Measurements from ENCODE around the gene TAB2. TPM values are rescaled to one million over a fixed set of nuclear protein-coding genes. Genes with fewer than 3 reads are reported as not detected.
A peak's percentile ranks its signal among the peaks of the same experiment; 100 is the strongest.

TAB2 gene
- polyA plus RNA-seq, 3 donors, result 3.1 to 32.0 (median 6.0) TPM

- intact Hi-C loops (cut with micrococcal nuclease), result no loop called here
- H3K4me1 Mint-ChIP-seq, result peaks cover 4% of the 10 kb centered on the region
These were observed 68.6 kb downstream of the TAB2 start for GRCh38 chr6:149385998-149386646.

More at GRCh38 chr6:149385998-149386646, 68.6 kb downstream of the TAB2 start:
- peaks cover 0 to 2% (median 0%) of the 10 kb centered on the region in 7 donors for H3K9me3 Mint-ChIP-seq
- Histone ChIP-seq H3K9me3 (replicated peaks in 1 of 2; ENCODE audit: control insufficient read depth in 1 of 2, insufficient read depth in 1 of 2, low read length in 2 of 2) (no peaks in the 10 kb centered on the region), H2AFZ (ENCODE audit: insufficient read depth, low read depth, low read length, poor library complexity, severe bottlenecking) (no peak overlapping the region), H3K79me2 (ENCODE audit: insufficient read depth, low read length) (peaks cover 78% of the 10 kb centered on the region), H3K4me1 (ENCODE audit: control insufficient read depth in 1 of 2, insufficient read depth in 2 of 2, low read length in 2 of 2) (no peaks in the 10 kb centered on the region), H3K4me2 (replicated peaks; ENCODE audit: extremely low read depth, low read length, poor library complexity, severe bottlenecking) (no peak overlapping the region), H3K36me3 (replicated peaks in 1 of 2; ENCODE audit: control insufficient read depth in 1 of 2, insufficient read depth in 2 of 2, low read length in 2 of 2) (peaks cover 19 to 78% of the 10 kb centered on the region in 2 donors), H3K27ac (ENCODE audit: low read depth in 1 of 2, low read length in 2 of 2) (no peak overlapping the region), H3K27me3 (ENCODE audit: control insufficient read depth in 2 of 2, insufficient read depth in 2 of 2, low read length in 2 of 2) (no peaks in the 10 kb centered on the region), H3K9ac (ENCODE audit: insufficient read depth, low read length, poor library complexity, severe bottlenecking) (no peak overlapping the region), H3K4me3 (replicated peaks in 1 of 3; ENCODE audit: low read depth in 2 of 3, low read length in 3 of 3) (no peak overlapping the region), H4K20me1 (ENCODE audit: insufficient read depth, low read length) (peaks cover 89% of the 10 kb centered on the region)
- H3K27me3 Mint-ChIP-seq (ENCODE audit: low read depth in 3 of 3), result peaks cover 0 to 2% (median 0%) of the 10 kb centered on the region in 3 donors
- no peak overlapping the region for H3K4me3 Mint-ChIP-seq
- no peak for DNase-seq
- H3K36me3 Mint-ChIP-seq, result peaks cover 52 to 57% of the 10 kb centered on the region in 2 donors
- WGBS (ENCODE audit: insufficient coverage), result 100% methylated on average over 1 of the region's 5 CpGs
- peak overlapping the region in 2 of 7 donors; percentile 47 to 70 for H3K27ac Mint-ChIP-seq
- TF ChIP-seq CTCF (IDR thresholded peaks at IDR 0.05), result no peak
